Stimulated activated naive CD8-positive, alpha-beta T cell treated with anti-CD3 and anti-CD28 coated beads, Interleukin-15, Interleukin-2, amounts not matched to agents 100 ng/mL and 50 ng/mL, for 24 hours (primary cell): ENCODE measurements around the gene RASGRF1.

Experiments used
- H3K27ac Mint-ChIP-seq: one replicate; pipeline ENCODE4 v1.8.0; 2021; ENCODE audit warnings: mild to moderate bottlenecking, mixed read lengths
- H3K27me3 Mint-ChIP-seq: one replicate; pipeline ENCODE4 v1.8.0; 2021; ENCODE audit warnings: mixed read lengths
- H3K36me3 Mint-ChIP-seq: one replicate; pipeline ENCODE4 v1.8.0; 2021; ENCODE audit warnings: low read depth, mixed read lengths
- H3K4me1 Mint-ChIP-seq: one replicate; pipeline ENCODE4 v1.8.0; 2021; ENCODE audit warnings: low read depth, mixed read lengths
- H3K4me3 Mint-ChIP-seq: one replicate; pipeline ENCODE4 v1.8.0; 2021; ENCODE audit warnings: mild to moderate bottlenecking, mixed read lengths
- H3K9me3 Mint-ChIP-seq: one replicate; pipeline ENCODE4 v1.8.0; 2021; ENCODE audit warnings: mixed read lengths

Gene RASGRF1

GRCh38 chr15:78990278-78990677 is 100.3 kb downstream of the RASGRF1 start:
- Mint-ChIP-seq H3K27me3 (peaks cover 4% of the 10 kb centered on the region), H3K4me3 (no peak overlapping the region), H3K4me1 (no peaks in the 10 kb centered on the region), H3K27ac (no peak overlapping the region), H3K9me3 (no peaks in the 10 kb centered on the region), H3K36me3 (no peaks in the 10 kb centered on the region)

GRCh38 chr15:78989701-78990240 is 100.8 kb downstream of the RASGRF1 start:
- H3K36me3 Mint-ChIP-seq, result no peaks in the 10 kb centered on the region
- peaks cover 4% of the 10 kb centered on the region for H3K27me3 Mint-ChIP-seq
- no peaks in the 10 kb centered on the region for H3K9me3 Mint-ChIP-seq
- H3K4me3 Mint-ChIP-seq, result no peak overlapping the region
- H3K27ac Mint-ChIP-seq, result no peak overlapping the region
- H3K4me1 Mint-ChIP-seq, result no peaks in the 10 kb centered on the region

- Mint-ChIP-seq H3K9me3 (no peaks in the 10 kb centered on the region), H3K27ac (no peak overlapping the region), H3K27me3 (peaks cover 4% of the 10 kb centered on the region), H3K4me1 (no peaks in the 10 kb centered on the region), H3K36me3 (no peaks in the 10 kb centered on the region), H3K4me3 (no peak overlapping the region)
Measured at GRCh38 chr15:78988361-78988911, 102.1 kb downstream of the RASGRF1 start.

- H3K27me3 Mint-ChIP-seq, result peaks cover 4% of the 10 kb centered on the region
- H3K9me3 Mint-ChIP-seq, result no peaks in the 10 kb centered on the region
- no peak overlapping the region for H3K4me3 Mint-ChIP-seq
- no peak overlapping the region for H3K27ac Mint-ChIP-seq
- no peaks in the 10 kb centered on the region for H3K4me1 Mint-ChIP-seq
- H3K36me3 Mint-ChIP-seq, result no peaks in the 10 kb centered on the region
Measured at GRCh38 chr15:78987556-78988360, 102.8 kb downstream of the RASGRF1 start.

- H3K4me1 Mint-ChIP-seq, result no peaks in the 10 kb centered on the region
- H3K27ac Mint-ChIP-seq, result no peak overlapping the region
- H3K9me3 Mint-ChIP-seq, result no peaks in the 10 kb centered on the region
- H3K36me3 Mint-ChIP-seq, result no peaks in the 10 kb centered on the region
- H3K27me3 Mint-ChIP-seq, result peaks cover 4% of the 10 kb centered on the region
- no peak overlapping the region for H3K4me3 Mint-ChIP-seq
Measured at GRCh38 chr15:78985859-78986475, 104.6 kb downstream of the RASGRF1 start.

GRCh38 chr15:78984041-78984440 is 106.5 kb downstream of the RASGRF1 start:
- Mint-ChIP-seq H3K36me3 (no peaks in the 10 kb centered on the region), H3K4me1 (no peaks in the 10 kb centered on the region), H3K4me3 (no peak overlapping the region), H3K9me3 (no peaks in the 10 kb centered on the region), H3K27me3 (peaks cover 4% of the 10 kb centered on the region), H3K27ac (no peak overlapping the region)

GRCh38 chr15:78983146-78983918 is 107.2 kb downstream of the RASGRF1 start:
- no peaks in the 10 kb centered on the region for H3K9me3 Mint-ChIP-seq
- H3K4me1 Mint-ChIP-seq, result no peaks in the 10 kb centered on the region
- no peak overlapping the region for H3K27ac Mint-ChIP-seq
- peaks cover under 1% of the 10 kb centered on the region for H3K27me3 Mint-ChIP-seq
- H3K4me3 Mint-ChIP-seq, result no peak overlapping the region
- H3K36me3 Mint-ChIP-seq, result no peaks in the 10 kb centered on the region

- Mint-ChIP-seq H3K9me3 (no peaks in the 10 kb centered on the region), H3K4me3 (no peak overlapping the region), H3K27me3 (no peaks in the 10 kb centered on the region), H3K4me1 (peaks cover 5% of the 10 kb centered on the region), H3K27ac (no peak overlapping the region), H3K36me3 (no peaks in the 10 kb centered on the region)
Measured at GRCh38 chr15:78982736-78983135, 107.8 kb downstream of the RASGRF1 start.

- Mint-ChIP-seq H3K9me3 (no peaks in the 10 kb centered on the region), H3K36me3 (no peaks in the 10 kb centered on the region), H3K27ac (no peak overlapping the region), H3K4me1 (peaks cover 13% of the 10 kb centered on the region), H3K27me3 (no peaks in the 10 kb centered on the region), H3K4me3 (no peak overlapping the region)
Measured at GRCh38 chr15:78981532-78982313, 108.9 kb downstream of the RASGRF1 start.

- Mint-ChIP-seq H3K4me3 (no peak overlapping the region), H3K27ac (peak overlapping the region; percentile 12), H3K36me3 (no peaks in the 10 kb centered on the region), H3K4me1 (peaks cover 13% of the 10 kb centered on the region), H3K27me3 (no peaks in the 10 kb centered on the region), H3K9me3 (no peaks in the 10 kb centered on the region)
Measured at GRCh38 chr15:78979456-78980320, 110.9 kb downstream of the RASGRF1 start.

- no peaks in the 10 kb centered on the region for H3K27me3 Mint-ChIP-seq
- H3K4me3 Mint-ChIP-seq, result no peak overlapping the region
- H3K36me3 Mint-ChIP-seq, result no peaks in the 10 kb centered on the region
- no peaks in the 10 kb centered on the region for H3K9me3 Mint-ChIP-seq
- peaks cover 13% of the 10 kb centered on the region for H3K4me1 Mint-ChIP-seq
- H3K27ac Mint-ChIP-seq, result peak overlapping the region; percentile 12
Measured at GRCh38 chr15:78978601-78979179, 111.9 kb downstream of the RASGRF1 start.

- peaks cover 13% of the 10 kb centered on the region for H3K4me1 Mint-ChIP-seq
- H3K27me3 Mint-ChIP-seq, result no peaks in the 10 kb centered on the region
- no peaks in the 10 kb centered on the region for H3K9me3 Mint-ChIP-seq
- no peaks in the 10 kb centered on the region for H3K36me3 Mint-ChIP-seq
- H3K4me3 Mint-ChIP-seq, result no peak overlapping the region
- H3K27ac Mint-ChIP-seq, result no peak overlapping the region
Measured at GRCh38 chr15:78977591-78978347, 112.8 kb downstream of the RASGRF1 start.
